Measurements from ENCODE around the gene SEPTIN10.

GRCh38 chr2:109563980-109564550, 49.7 kb downstream of the SEPTIN10 start:
- no peak for TF ChIP-seq CTCF (IDR thresholded peaks at IDR 0.05)
- TF ChIP-seq POLR2A (IDR thresholded peaks at IDR 0.05), result no peak
